ENCODE measurements around the gene KIN.
"Not testable (repeated sequence)": the region's sequence is repeated elsewhere in the genome, so short reads cannot be mapped to it uniquely, and the experiment has no call there.

The KIN gene

GRCh38 chr10:7734821-7735220 is 53.0 kb downstream of the KIN start:
- no peak for DNase-seq (ENCODE audit: low read depth, low spot score)

- DNase-seq (ENCODE audit: low read depth, low spot score), result no peak
Measured at GRCh38 chr10:7722927-7723529, 64.8 kb downstream of the KIN start.

- DNase-seq (ENCODE audit: low read depth, low spot score), result no peak
Measured at GRCh38 chr10:7720478-7720877, 67.3 kb downstream of the KIN start.

GRCh38 chr10:7718685-7719084 is 69.1 kb downstream of the KIN start:
- DNase-seq (ENCODE audit: low read depth, low spot score), result no peak

GRCh38 chr10:7717767-7718166 is 70.0 kb downstream of the KIN start:
- no peak for DNase-seq (ENCODE audit: low read depth, low spot score)

- DNase-seq (ENCODE audit: low read depth, low spot score), result no peak
Measured at GRCh38 chr10:7715515-7715914, 72.3 kb downstream of the KIN start.

GRCh38 chr10:7711075-7711474 is 76.7 kb downstream of the KIN start:
- not testable (repeated sequence) for DNase-seq (ENCODE audit: low read depth, low spot score)

GRCh38 chr10:7710446-7710845 is 77.3 kb downstream of the KIN start:
- no peak for DNase-seq (ENCODE audit: low read depth, low spot score)

- no peak for DNase-seq (ENCODE audit: low read depth, low spot score)
Measured at GRCh38 chr10:7708832-7709231, 79.0 kb downstream of the KIN start.

- DNase-seq (ENCODE audit: low read depth, low spot score), result no peak
Measured at GRCh38 chr10:7707858-7708622, 79.8 kb downstream of the KIN start.

- no peak for DNase-seq (ENCODE audit: low read depth, low spot score)
Measured at GRCh38 chr10:7707102-7707501, 80.7 kb downstream of the KIN start.

GRCh38 chr10:7706534-7707073 is 81.2 kb downstream of the KIN start:
- DNase-seq (ENCODE audit: low read depth, low spot score), result no peak

- no peak for DNase-seq (ENCODE audit: low read depth, low spot score)
Measured at GRCh38 chr10:7705341-7705740, 82.5 kb downstream of the KIN start.

- DNase-seq (ENCODE audit: low read depth, low spot score), result no peak
Measured at GRCh38 chr10:7704071-7705016, 83.4 kb downstream of the KIN start.

GRCh38 chr10:7703140-7703539 is 84.7 kb downstream of the KIN start, which contains the start of gene ITIH2:
TSS of gene ITIH2 (plus strand) at chr10:7703316. CDS start at chr10:7703435, 119 bp downstream.
- no peak for DNase-seq (ENCODE audit: low read depth, low spot score)

GRCh38 chr10:7702288-7702812 is 85.4 kb downstream of the KIN start:
- DNase-seq (ENCODE audit: low read depth, low spot score), result no peak

GRCh38 chr10:7701158-7701742 is 86.5 kb downstream of the KIN start:
- DNase-seq (ENCODE audit: low read depth, low spot score), result no peak
